RWPE2 (cell line): ENCODE data around the gene EYA2.
A peak's percentile ranks its signal among the peaks of the same experiment; 100 is the strongest.

ENCODE experiments used
- ATAC-seq: fragments of 200-7000 bp; cut with Tn5 transposase; 3 replicates; pipeline ENCODE4 v1.9.1; 2021; ENCODE audit warnings: low read depth
- DNase-seq: peaks from one replicate; pipeline ENCODE4 v3.0.0-alpha.2; 2020; ENCODE audit warnings: low spot score
- H3K27ac ChIP-seq: fragments of 450-650 bp; 2 replicates; pipeline ENCODE4 v1.5.1; 2017; ENCODE audit warnings: mild to moderate bottlenecking; ENCODE audit not compliant: poor library complexity, severe bottlenecking
- H3K27me3 ChIP-seq: fragments of 250-450 bp; sonication (Bioruptor Pico); 2 replicates; pipeline ENCODE4 v1.5.1; 2021; ENCODE audit warnings: mild to moderate bottlenecking, moderate library complexity; ENCODE audit not compliant: insufficient read depth, poor library complexity, severe bottlenecking
- H3K36me3 ChIP-seq: fragments of 250-450 bp; sonication (Bioruptor Pico); 2 replicates; pipeline ENCODE4 v1.5.1; 2020; ENCODE audit warnings: low read depth, mild to moderate bottlenecking, moderate library complexity
- H3K4me1 ChIP-seq: fragments of 250-450 bp; sonication (Bioruptor Pico); 2 replicates; pipeline ENCODE4 v1.5.1; 2021; ENCODE audit warnings: mild to moderate bottlenecking, moderate library complexity; ENCODE audit not compliant: insufficient read depth, poor library complexity, severe bottlenecking
- H3K4me3 ChIP-seq: fragments of 250-450 bp; sonication (Bioruptor Pico); 2 replicates; pipeline ENCODE4 v1.5.1; 2021; ENCODE audit warnings: mild to moderate bottlenecking, moderate library complexity; ENCODE audit not compliant: severe bottlenecking
- H3K9me3 ChIP-seq: fragments of 250-450 bp; sonication (Bioruptor Pico); 2 replicates; pipeline ENCODE4 v1.5.1; 2021; ENCODE audit warnings: mild to moderate bottlenecking, moderate library complexity; ENCODE audit not compliant: severe bottlenecking
- CTCF ChIP-seq: fragments of 450-650 bp; IDR thresholded peaks from one replicate; pipeline ENCODE4 v1.5.1; 2017; ENCODE audit warnings: mild to moderate bottlenecking, moderate library complexity; ENCODE audit not compliant: poor library complexity, severe bottlenecking

EYA2 gene

DNA sequence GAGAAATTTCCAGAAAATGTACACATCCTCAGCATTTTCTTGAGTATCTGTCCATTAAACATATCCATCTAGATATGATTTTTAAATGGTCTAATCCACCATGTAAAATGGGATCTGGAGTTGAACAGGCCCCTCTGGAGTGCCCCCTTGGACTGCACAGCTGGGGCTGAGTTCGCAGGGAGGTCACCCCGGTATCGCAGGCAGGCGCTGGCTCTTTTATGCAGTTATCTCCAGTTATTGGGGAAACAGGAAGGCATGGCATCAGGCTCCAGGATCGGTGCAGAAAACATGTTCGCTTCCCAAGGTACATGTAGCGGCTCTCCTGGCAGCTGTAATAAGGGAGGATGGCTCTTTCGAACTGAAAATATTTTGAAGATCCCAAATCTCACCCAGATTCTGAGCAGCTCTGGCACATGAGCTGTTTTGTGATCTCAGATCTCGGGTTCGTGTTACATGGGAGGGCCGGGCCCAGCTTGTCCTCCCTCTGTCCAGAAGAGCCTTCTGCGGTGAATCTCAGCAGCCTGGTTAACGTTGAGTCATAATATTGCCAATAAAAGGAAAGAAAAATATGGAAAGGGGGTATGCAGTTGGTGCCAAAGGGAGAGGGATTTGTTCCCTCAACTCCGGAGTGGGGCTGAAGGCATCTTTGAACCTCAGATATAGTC, 167.7 kb downstream of the EYA2 start:
- no peak for TF ChIP-seq CTCF
- ATAC-seq: no peak; the same call in 2 of the 3 replicates
- peak; percentile 72 for DNase-seq
- no peaks in the 10 kb centered on the region for H3K36me3 ChIP-seq
- no peaks in the 10 kb centered on the region for H3K9me3 ChIP-seq
- no peak overlapping the region for H3K27ac ChIP-seq
- no peaks in the 10 kb centered on the region for H3K27me3 ChIP-seq
- H3K4me3 ChIP-seq: no peak overlapping the region
- peaks cover 4% of the 10 kb centered on the region for H3K4me1 ChIP-seq

- no peak overlapping the region for H3K27ac ChIP-seq
- ATAC-seq: peak; percentile 32; the same call in 2 of the 3 replicates
- no peak overlapping the region for H3K4me3 ChIP-seq
- H3K4me1 ChIP-seq: peaks cover 4% of the 10 kb centered on the region
- DNase-seq: peak; percentile 61
- no peaks in the 10 kb centered on the region for H3K36me3 ChIP-seq
- H3K27me3 ChIP-seq: no peaks in the 10 kb centered on the region
- TF ChIP-seq CTCF: no peak
- peaks cover 7% of the 10 kb centered on the region for H3K9me3 ChIP-seq
These were observed 168.8 kb downstream of the EYA2 start for GRCh38 chr20:47063407-47063806.

GRCh38 chr20:47063808-47064207, 169.2 kb downstream of the EYA2 start:
- DNase-seq (peak; percentile 32), ATAC-seq (no peak)
- H3K9me3 ChIP-seq: peaks cover 7% of the 10 kb centered on the region
- no peaks in the 10 kb centered on the region for H3K27me3 ChIP-seq
- H3K27ac ChIP-seq: no peak overlapping the region
- no peaks in the 10 kb centered on the region for H3K36me3 ChIP-seq
- H3K4me3 ChIP-seq: no peak overlapping the region
- H3K4me1 ChIP-seq: peaks cover 4% of the 10 kb centered on the region
- TF ChIP-seq CTCF: no peak

GRCh38 chr20:47066484-47067270, 172.0 kb downstream of the EYA2 start:
- H3K9me3 ChIP-seq: peaks cover 7% of the 10 kb centered on the region
- H3K4me3 ChIP-seq: no peak overlapping the region
- no peaks in the 10 kb centered on the region for H3K4me1 ChIP-seq
- no peak overlapping the region for H3K27ac ChIP-seq
- no peaks in the 10 kb centered on the region for H3K27me3 ChIP-seq
- peak; percentile 59 for DNase-seq
- H3K36me3 ChIP-seq: no peaks in the 10 kb centered on the region
- no peak for ATAC-seq
- no peak for TF ChIP-seq CTCF

GRCh38 chr20:47067776-47068175, 173.1 kb downstream of the EYA2 start:
- Histone ChIP-seq H3K27me3 (no peaks in the 10 kb centered on the region), H3K4me1 (no peaks in the 10 kb centered on the region), H3K9me3 (peaks cover 7% of the 10 kb centered on the region), H3K27ac (no peak overlapping the region), H3K36me3 (no peaks in the 10 kb centered on the region), H3K4me3 (no peak overlapping the region)
- no peak for TF ChIP-seq CTCF
- no peak for ATAC-seq
- no peak for DNase-seq
